Measurements from ENCODE around the gene MDN1.

DNA sequence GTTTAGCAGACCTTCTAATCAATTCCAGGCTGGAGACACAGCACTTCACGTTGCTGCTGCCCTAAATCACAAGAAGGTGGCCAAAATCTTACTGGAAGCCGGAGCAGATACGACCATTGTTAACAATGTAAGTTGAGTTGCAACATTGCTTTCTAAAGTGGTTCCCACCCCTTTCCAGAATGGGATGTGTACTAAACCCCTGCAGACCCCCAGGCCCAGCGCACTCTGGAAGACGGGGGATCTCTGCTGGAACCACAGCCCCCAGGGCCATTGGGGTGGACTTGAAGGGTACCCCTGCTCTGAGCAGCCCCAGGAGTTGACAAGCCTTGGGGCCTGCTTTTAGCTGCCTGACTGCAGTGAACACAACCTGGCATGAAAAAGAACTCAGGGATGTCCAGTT lies 203.1 kb downstream of the MDN1 start:
- TF ChIP-seq SP1 (IDR thresholded peaks at IDR 0.05) (no peak), TARDBP (IDR thresholded peaks at IDR 0.05) (no peak), LEF1 (IDR thresholded peaks at IDR 0.05; ENCODE audit: borderline replicate concordance) (no peak), BHLHE40 (IDR thresholded peaks at IDR 0.05; ENCODE audit: borderline replicate concordance) (no peak), ZNF384 (IDR thresholded peaks at IDR 0.05) (no peak), FOXA1 (IDR thresholded peaks at IDR 0.05) (no peak), FOXK2 (IDR thresholded peaks at IDR 0.05) (no peak), SUZ12 (IDR thresholded peaks at IDR 0.05) (no peak), ARNT (IDR thresholded peaks at IDR 0.05) (no peak), FOXM1 (IDR thresholded peaks at IDR 0.05; ENCODE audit: borderline replicate concordance) (no peak)

Measured in HEK293T (cell line).